Stimulated activated naive CD4-positive, alpha-beta T cell treated with Interleukin-2 at 50 U/mL for 16 hours (primary cell): ENCODE data around the gene KIAA1755.
"Not testable (repeated sequence)": the region's sequence is repeated elsewhere in the genome, so short reads cannot be mapped to it uniquely, and the experiment has no call there.

Experiments used
- DNase-seq: peaks from one replicate; lab custom pipeline; 2025; lab: John Stamatoyannopoulos, UW

The KIAA1755 gene

DNA sequence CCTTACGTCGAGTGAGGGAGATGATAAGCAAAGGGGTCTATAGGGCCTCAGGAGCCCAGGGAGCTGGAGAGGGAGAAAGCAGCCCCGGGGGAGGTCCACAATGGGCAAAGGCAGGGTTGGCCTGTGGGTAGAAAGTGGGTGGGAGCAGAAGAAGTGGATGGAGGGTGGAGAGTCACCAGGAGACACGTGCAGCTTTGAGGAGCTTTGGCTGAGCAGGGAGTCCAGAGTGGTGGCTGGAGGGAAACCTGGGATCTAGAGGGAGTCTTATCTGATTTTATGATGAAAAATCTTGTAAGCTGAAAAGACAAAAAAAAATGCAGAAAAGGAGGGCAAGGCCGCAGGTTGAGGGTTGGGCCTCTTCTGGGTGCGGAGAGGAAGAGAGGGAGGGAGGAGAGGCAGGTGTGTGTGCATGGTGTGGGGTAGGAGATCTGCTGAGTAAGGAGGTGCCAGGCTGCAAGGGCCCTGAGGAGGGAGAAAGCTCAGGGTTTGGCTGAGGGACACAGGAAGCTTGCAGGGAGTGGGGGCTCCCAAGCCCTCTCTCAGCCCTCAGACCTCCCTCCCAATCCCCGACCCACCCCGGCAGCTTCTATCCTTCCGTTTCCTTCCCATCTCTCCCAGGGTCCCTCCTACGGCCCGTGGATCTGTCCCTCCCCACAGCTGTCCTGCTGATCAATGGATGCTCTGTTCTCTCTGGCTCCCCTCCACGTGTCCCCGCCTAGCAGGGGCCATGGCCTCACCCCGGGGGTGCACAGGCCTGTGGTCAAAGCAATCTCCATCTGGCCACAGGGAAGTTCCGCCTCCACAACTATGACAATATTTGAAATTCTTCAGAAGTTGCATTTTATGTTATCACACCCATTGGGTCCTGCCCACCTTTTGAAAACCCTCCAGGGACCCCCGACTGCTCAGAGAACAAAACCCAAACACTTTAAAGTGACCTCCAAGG is 26.3 kb upstream of the KIAA1755 start:
- no peak for DNase-seq

- no peak for DNase-seq
Measured at GRCh38 chr20:38284893-38285444, 24.4 kb upstream of the KIAA1755 start.

- not testable (repeated sequence) for DNase-seq
Measured at GRCh38 chr20:38284066-38284650, 23.6 kb upstream of the KIAA1755 start.

GRCh38 chr20:38283236-38283635 is 22.7 kb upstream of the KIAA1755 start:
- DNase-seq = no peak

- not testable (repeated sequence) for DNase-seq
Measured at GRCh38 chr20:38281176-38281915, 20.8 kb upstream of the KIAA1755 start.

DNA sequence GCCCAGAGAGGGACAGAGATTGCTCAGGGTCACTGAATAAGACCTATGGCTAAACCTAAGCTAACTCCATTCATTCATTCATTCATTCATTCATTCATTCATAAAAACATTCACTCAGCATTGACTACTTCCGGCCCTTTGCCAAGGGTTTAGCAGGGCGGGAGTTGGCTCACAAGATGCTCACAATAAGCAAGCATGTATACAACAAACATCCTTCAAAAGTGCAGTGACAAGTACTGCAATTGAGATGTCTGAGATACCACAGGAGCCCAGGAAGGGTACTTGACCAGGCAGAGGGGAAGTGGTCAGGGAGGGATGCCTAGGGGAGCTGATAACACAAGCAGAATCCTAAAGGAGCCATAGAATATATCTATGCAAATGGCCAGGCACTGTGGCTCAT is 18.2 kb upstream of the KIAA1755 start:
- DNase-seq = no peak

DNA sequence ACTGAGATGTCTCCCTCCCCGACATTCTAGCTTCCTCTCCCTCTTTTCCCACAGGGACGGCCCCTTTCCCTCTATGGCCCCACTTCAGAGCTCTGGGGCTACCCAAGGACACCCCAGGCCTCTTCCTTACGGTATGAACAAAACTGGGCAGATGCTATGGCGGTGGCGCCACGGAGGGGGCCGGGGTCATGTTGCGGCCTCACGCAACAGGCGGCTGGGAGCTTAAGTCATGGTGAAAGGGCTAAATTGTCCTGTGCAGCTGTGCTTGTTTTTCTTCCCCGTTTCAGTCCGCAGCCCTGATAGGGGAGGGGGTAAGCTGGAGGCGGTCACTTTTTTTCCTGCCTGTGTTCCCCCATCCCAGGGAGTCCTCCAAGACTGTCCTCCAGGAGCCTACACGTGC is 17.6 kb upstream of the KIAA1755 start:
- DNase-seq = no peak

DNA sequence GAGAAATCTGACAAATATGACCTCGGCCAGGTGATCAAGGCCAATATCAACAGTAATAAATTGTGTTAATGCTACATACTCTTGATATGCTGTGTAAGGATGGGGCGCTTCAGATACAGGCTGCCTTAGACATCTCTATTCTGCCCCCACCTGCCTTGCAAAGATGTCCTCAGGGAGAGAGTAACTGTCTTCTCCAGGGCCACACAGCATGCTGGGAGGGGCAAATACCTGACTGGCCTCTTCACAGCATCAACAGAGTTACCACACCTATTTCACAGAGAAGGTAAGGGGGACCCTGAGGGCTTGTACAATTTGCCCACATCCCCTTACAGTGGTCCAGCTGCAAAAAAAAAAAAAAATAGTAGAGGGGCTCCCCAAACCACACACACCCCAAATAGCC is 17.2 kb upstream of the KIAA1755 start:
- no peak for DNase-seq

- no peak for DNase-seq
Measured at GRCh38 chr20:38277285-38277684, 16.8 kb upstream of the KIAA1755 start.

DNA sequence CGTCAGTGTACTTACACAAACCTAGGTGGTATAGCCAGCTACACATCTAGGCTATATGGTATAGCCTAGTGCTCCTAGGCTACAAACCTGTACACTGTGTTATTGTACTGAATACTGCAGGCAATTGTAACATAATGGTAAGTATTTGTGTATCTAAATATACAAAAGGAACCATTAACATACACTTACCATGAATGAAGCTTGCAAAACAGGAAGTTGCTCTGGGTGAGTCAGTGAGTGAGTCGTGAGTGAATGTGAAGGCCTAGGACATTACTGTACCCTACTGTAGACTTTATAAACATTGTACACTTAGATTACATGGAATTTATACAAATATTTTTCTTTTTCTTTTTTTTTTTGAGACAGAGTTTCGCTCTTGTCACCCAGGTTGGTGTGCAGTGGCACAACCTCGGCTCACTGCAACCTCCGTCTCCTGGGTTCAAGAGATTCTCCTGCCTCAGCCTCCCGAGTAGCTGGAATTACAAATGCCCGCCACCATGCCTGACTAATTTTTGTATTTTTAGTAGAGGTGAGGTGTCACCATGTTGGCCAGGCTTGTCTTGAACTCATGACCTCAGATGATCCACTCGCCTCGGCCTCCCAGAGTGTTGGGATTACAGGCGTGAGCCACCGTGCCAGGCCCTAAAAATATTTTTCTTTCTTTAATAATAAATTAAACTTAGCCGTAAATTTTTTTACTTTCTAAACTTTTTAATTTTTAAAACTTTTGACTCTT is 15.4 kb upstream of the KIAA1755 start:
- no peak for DNase-seq

GRCh38 chr20:38272961-38273360 is 12.4 kb upstream of the KIAA1755 start:
- DNase-seq = no peak

- DNase-seq = no peak
Measured at GRCh38 chr20:38272398-38272797, 11.9 kb upstream of the KIAA1755 start.

- no peak for DNase-seq
Measured at GRCh38 chr20:38271608-38272120, 11.1 kb upstream of the KIAA1755 start.

GRCh38 chr20:38270869-38271605 is 10.5 kb upstream of the KIAA1755 start:
- no peak for DNase-seq

GRCh38 chr20:38269715-38270114 is 9.2 kb upstream of the KIAA1755 start:
- DNase-seq = no peak

GRCh38 chr20:38269040-38269439 is 8.5 kb upstream of the KIAA1755 start:
- DNase-seq = no peak

- DNase-seq = no peak
Measured at GRCh38 chr20:38267901-38268514, 7.5 kb upstream of the KIAA1755 start.

DNA sequence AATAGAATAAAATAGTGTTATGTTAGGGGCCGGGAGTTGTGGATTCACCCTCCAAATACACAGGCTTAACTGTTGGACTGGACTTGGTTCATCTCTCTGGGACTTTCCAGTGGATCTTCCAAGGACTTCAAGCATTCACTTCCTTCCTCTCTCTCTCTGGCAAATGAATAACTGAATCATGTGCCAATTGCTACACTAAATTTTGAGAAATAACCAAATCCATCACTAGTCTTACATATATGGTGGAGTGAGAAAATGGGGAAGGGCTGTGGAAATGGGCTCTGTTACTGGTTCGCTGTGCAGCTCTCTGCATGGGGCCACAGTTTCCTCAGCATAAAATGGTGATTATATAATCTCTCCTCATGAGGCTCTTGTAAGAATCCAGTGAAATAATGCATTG is 6.8 kb upstream of the KIAA1755 start:
- no peak for DNase-seq

- no peak for DNase-seq
Measured at GRCh38 chr20:38266426-38266825, 5.9 kb upstream of the KIAA1755 start.

- DNase-seq = no peak
Measured at GRCh38 chr20:38262931-38263330, 2.4 kb upstream of the KIAA1755 start.

GRCh38 chr20:38261054-38261390 is 487 bp upstream of the KIAA1755 start:
- no peak for DNase-seq
